C1 segment of cervical spinal cord (tissue), 14 donors: Measurements from ENCODE around the gene VARS1.

ENCODE experiments used
- DNase-seq, 14 donors: peaks; one replicate each; lab custom pipeline; 2025; lab: John Stamatoyannopoulos, UW

Gene VARS1

DNA sequence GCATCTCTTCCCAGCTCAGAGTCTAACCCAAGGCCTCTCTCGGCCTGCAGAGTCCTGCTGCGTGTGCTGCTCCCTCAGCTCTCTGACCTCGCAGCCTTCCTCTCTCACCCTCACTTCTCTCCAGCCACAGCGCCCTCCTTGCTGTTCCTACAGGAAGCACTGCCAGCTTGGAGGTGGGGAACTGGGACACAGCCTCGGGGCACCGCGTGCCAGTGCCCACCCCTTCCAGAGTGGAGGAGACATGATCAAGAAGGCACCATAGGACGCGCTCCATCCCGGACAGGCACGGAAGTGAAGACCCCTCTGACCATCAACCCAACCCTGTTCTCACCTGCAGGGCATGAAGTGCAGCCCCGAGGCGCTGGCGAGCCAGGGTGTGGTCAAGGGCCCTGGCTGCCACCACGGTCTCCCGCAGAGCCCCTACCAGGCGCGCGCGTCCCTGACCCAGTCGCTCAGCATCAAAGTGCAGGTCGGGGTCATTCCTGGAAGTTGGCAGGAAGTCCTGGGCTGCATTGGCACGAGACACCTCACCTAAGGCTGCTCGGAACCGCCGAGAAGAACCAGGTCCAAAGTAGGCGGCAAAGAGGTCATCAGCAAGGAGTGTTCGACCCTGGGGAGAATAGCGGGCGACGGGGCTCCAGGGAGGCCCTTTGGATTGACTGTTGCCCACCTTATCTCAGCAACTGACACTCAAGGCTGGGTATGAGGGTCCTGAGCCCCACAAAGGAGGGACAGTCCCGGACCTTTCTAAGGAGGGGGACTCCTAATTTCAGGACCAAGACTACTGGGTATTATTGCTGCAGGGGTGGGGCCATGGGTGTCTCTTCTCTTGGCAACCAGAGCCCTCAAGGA lies 19.7 kb downstream of the VARS1 start:
- DNase-seq = no peak

DNA sequence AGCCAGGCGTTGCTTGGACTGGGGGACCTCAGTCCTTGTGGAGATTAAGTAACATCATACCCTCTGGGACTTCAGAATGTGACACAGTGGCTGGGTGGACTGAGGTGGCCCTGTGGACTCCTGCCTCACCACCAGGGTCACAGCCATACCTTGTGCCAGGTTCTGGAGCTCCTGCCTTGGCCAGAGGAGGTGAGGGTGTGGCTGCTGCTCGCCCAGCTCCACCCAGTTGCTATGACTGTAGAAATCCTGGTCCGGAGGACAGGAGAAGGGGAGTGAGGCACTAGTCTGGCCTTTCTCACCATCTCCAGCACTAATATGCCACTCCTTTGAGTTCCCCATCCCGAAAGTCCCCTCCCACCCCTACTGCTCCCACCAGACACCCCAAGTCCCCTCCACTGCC lies 20.4 kb downstream of the VARS1 start:
- DNase-seq = no peak

DNA sequence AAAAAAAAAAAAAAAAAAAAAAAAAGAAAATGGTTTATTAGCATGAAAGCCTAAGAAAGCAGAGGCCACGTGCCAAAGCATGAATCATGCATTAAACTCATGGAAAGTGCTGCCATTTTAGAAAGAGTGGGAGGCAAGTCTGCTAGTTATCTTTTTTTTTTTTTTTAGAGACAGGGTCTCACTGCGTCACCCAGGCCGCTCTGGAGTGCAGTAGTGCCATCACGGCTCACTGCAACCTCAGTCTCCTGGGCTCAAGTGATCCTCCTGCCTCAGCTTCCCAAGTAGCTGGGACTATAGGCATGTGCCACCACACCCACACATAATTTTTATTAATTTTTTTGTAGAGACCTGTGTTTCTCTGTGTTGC lies 23.6 kb downstream of the VARS1 start:
- DNase-seq = no peak

DNA sequence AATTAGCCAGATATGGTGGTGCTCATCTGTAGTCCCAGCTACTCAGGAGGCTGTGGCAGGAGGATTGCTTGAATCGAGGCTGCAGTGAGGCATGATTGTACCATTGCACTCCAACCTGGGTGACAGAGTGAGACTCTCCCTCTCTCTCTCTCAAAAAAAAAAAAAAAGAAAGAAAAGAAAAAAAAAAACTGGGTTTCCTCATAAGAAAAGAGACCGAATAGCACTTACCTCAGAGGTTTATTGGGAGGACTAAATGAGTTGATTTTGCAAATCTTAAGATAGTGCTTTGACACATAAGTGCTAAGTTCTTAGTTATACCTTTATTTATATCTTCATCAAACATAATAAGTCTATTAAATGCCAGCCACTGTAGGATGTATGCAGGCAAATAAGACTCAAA lies 24.7 kb downstream of the VARS1 start:
- DNase-seq = no peak

DNA sequence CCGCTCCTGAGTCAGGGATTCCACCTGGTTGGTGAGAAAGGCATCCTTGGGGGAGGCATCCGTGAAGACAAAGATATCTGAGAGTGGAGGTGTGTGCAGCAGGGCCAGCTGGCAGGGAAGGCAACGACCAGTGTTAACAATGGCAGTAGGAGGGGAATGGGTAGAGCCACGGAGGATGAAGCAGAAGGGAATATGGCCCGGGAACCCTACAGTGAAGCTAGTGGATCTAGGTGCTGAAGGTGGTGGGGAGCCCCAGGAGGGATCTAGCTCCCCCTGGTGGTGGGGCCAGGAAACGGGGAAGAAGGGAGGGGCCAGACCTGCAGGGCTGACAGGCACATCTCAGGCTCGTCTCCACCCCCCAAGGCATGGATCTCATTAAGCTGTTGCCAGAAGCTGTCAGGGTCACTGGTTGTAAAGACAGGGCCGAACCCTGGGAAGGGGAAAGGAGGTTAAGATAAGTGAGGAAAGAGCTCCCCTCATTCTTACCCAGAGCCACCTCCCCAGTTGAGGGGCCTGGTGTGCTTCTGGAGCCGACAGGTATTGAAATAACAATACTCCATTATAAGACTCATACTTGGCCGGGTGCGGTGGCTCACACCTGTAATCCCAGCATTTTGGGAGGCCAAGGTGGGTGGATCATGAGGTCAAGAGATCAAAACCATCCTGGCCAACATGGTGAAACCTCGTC lies 25.7 kb downstream of the VARS1 start:
- peak in 1 of 14 donors; percentile 17 for DNase-seq

DNA sequence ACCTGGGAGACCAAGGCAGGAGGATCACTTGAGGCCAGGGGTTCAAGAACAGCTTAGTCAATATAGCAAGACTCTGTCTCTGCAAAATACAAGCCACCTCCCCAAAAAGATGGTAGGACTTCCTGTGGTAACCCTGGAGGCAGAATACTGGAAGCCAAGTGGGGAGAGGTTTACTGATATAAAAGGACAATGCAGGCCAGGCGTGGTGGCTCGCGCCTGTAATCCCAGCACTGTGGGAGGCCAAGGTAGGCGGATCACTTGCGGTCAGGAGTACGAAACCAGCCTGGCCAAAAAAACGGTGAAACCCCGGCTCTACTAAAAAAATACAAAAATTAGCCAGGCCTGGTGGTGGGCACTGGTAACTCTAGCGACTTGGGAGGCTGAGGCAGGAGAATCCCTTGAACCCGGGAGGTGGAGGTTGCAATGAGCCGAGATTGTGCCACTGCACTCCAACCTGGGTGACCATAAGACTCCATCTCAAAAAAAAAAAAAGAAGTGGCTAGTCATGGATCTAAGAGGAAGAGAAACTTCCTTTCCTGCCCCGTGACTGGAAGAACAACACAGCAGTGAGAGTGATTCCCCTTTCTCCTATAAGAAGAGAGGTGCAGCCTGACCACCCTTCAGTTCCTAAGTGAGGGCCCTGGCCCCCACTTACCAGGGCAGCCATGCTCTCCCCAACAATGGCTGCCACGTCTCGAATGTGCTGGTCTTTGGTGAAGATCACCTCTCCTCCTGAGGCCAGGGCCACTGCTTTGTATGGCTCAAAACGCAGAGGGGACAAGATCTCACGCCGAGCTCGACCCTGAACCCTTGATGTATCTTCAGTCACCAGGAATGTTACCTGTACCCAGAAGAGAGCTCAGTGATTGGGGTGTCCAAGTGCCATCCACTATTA lies 26.9 kb downstream of the VARS1 start:
- DNase-seq = no peak

DNA sequence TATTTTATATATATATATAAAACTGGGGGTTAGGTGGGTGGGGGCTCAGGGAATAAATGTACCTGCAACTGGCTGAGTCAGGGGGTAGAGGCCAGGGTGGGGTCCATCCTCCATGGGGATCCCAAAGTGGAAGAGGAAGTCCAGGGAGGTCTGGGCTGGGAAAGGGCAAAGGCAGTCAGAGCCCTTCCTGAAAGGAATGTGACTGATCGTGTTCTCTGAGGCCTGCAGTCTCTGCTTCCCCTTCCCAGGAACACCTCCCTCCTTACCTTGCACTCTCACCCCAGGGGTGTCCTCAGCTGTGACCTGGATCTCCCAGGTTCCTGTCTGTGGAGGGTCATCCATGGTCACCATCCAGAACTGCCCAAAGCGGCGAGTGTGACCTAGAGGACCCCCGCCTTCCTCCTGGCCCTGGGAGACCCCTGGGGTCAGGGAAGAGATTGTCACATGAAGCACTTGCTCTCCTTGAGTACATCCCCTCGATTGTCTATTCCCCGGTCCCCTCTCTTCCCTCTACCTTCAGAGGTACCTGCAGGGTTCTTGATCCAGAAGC lies 28.4 kb downstream of the VARS1 start:
- DNase-seq = no peak

DNA sequence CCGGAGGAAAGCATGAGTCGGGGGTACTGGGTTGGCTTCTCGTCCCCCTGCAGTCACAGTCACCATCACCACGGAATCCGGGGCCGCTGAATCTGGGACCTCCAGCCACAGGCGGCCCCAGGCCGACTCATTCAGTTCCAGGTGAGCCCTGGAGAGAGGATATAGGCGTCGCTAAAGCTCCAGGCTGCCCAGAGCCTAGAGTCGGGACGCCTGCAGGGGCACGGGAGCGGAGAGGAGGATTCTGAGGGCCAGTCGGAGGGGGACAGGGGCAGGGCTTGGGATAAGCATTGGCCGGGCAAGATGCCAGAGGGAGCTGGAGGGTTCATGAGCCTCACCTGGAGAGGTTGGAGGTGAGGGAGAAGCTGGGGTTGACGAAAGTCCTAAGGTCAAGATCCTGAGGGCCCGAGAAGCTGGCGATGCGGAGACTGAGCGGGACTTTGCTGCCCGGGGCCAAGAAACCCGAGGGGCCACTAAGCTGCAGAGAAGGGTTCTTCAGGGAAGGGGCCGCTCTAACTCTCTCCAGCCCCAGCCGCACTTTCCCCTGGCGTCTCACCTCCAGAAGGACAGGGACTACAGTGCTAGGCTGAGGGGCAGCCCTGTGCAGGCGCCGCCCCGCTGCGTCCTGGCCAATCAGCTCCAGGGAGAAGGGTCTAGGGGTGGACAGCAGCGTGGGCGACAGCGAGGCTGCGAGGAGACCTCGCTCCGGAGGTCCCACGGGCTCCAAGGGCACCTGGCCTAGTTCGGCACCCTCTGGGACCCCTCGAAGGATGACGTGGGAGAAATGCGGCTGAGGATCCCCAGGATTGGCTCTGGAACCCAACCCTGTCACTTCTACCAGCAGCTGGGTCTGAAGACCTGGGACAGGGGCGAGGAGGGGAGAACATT lies 29.4 kb downstream of the VARS1 start:
- peak in 1 of 14 donors; percentile 12 for DNase-seq

DNA sequence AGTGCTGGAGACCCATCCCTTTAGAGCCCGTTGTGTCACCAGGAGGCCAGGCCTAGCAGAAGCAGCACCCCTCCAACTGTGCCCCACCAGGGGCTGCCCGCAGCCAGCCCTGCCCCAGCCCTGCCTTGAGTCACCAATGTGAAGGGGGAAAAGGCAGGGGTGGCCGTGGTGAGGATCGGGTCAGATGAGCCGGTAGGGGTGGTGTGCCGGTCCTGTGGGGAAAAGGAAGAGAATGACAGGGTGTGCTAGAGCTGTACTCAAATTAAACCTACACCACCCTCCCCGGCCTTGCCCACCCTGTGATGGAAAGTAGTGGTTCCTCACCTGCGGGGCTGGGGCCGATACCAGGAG lies 30.0 kb downstream of the VARS1 start:
- no peak for DNase-seq

DNA sequence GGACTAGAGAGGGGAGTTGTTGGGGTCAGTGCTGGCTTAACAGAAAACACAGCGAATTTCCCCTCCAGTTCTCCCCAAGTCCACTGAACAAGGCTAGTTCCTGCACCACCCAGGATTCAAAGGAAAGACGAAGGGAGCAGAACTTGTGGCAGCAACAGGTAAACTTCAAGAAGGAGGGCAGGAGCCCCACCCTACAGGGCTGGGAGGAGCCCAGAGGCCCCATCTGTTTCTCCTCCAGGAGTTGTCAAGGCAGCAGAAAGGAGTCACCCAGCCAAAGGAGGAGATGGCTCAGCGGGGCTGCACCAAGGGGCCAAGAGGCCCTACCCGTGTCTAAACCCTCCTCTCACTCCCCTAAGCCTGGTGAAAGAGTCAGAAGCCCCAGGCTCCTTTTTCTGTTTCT lies 31.4 kb downstream of the VARS1 start:
- no peak for DNase-seq

DNA sequence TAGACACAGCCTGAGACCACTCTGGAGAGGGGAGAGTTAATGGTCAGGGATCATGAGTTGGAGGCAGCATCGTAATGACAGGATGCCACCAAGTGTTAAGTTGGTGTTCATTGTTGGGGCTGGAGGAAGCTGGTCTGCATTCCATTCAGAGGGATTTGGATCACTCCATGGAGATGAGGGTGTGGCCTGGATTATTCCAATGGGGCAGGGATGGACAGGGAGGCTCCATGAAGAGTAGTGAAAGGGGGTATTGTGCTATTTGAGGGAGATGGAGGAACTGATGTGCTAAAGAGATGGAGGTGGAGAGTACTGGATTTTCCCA lies 32.0 kb downstream of the VARS1 start:
- no peak for DNase-seq

DNA sequence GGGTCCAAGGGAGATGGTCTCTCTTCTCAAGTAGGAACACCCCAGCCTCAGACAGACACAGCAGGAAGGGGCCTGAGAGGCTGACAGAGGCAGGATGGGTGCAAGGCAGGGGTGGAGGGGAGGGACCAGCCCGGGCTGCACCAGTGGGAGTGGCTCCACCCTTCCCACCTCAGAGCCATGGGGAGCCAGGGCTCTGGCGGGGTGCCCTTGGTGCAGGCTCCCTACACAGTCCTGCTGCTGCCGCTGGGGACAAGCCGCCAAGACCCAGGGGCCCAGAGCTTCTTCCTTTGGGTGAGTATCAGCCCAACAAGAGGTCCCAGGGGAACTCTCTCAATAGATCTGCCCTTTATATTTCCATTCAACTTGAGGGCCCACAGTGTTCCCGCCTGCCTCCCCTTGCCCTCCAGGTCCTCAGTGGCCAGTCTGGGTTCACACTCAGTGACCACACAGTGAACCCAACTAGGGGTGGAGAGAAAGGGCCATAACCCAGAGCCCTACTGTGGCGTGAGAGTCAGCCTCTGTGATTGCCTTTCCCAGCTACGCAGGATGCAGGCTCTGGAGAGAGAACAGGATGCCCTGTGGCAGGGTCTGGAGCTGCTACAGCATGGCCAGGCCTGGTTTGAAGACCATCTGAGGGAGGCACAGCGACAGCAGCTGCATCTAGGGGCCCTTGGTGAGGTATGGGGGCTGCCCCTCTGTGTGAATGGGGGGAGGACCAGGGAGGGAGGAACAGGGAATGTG lies 32.5 kb downstream of the VARS1 start:
- no peak for DNase-seq

DNA sequence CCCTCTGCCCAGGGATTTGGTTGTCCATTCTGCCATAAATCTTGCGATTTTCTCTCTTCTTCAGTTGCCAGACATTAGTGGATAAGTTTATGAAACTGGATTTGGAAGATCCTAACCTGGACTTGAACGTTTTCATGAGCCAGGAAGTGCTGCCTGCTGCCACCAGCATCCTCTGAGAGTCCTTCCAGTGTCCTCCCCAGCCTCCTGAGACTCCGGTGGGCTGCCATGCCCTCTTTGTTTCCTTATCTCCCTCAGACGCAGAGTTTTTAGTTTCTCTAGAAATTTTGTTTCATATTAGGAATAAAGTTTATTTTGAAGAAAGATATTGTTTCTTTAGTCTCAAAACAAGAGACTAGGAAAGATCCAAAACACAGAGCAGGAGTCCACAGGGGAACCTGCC lies 33.2 kb downstream of the VARS1 start, which contains the start of gene SAPCD1:
SAPCD1 (plus strand) TSS at position 301 of the 400 bp plus-strand sequence. CDS start 399 bp downstream, outside the sequence.
- no peak for DNase-seq

DNA sequence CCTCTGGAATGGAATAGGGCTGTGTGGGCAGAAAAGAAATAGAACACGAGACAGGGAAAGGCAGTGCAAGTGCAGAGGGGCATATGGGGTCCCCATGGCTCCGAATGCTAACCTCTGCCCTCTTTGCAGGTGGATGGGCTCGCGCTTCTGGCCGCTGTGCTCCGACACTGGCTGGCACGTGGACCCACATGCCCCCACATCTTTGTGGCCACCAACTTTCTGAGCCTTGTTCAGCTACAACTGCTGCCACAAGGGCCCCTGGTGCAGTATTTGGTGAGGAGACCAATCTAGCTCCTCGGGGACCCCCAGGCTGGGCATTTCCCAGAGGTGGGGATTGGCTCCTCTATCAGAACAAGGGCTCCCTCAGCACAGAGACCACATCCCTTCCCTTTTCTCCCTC lies 34.2 kb downstream of the VARS1 start:
- DNase-seq = no peak

DNA sequence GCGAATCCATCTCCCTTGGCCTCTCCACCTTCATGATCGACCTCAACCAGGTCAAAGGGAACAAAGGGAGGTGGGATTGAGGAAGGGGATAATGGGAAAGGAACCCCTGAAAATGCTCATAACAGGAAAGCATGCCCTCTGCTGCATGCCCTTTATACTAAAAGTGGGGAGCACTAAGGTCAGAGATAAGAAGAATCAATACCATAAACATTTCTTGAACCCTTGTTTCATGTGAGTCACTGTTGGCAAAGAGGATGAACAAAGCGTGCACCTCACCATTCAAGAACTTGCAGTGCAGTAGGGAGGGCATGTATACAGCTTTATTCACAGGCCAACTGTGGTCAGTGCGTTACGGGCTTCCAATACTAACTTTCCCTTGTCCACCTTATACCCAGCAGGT lies 34.8 kb downstream of the VARS1 start:
- no peak for DNase-seq

DNA sequence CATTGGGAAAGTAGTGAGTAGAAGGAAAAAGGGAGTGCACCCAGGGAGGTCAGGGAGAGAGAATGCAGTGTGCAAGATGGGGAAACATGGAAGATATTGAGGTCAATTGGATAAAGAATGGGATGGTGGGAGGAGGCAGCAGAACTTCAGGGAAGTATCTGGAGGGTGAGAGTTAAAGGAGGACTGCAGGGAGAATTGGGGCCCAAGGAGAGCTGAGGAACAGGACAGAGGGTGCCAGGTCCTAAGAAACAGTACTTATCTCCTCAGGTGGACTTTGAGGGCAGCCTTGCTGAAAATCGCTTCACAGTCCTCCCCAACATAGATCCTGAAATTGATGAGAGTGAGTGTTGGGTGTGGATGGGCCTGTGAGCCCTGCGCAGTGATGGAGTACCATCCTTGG lies 37.3 kb downstream of the VARS1 start:
- DNase-seq = no peak

DNA sequence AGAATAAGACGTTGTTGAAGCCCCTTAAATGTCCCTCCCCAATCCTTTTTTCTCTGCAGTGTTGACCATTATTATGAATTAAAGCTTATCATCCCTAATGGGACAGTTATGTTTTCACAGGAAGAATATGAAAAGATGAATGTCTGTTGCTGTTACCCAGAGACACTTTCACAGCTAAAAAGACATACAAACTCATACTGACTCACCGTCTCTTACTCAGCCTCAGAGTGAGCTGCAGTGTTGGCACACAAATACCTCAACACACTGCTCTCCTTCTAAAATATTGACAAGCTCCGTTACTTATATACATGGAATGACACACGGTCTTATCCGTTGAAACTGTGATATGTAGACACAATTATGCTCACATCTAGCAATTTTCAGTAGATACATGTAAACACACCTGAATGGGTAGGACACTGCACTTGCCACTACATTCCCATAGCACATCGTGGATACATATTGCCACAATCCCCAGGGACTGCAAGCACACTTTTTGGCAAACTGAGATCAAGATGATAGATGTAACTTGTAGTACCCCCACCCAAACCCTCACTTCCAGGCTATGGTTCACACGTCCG lies 42.7 kb downstream of the VARS1 start:
- DNase-seq = no peak

DNA sequence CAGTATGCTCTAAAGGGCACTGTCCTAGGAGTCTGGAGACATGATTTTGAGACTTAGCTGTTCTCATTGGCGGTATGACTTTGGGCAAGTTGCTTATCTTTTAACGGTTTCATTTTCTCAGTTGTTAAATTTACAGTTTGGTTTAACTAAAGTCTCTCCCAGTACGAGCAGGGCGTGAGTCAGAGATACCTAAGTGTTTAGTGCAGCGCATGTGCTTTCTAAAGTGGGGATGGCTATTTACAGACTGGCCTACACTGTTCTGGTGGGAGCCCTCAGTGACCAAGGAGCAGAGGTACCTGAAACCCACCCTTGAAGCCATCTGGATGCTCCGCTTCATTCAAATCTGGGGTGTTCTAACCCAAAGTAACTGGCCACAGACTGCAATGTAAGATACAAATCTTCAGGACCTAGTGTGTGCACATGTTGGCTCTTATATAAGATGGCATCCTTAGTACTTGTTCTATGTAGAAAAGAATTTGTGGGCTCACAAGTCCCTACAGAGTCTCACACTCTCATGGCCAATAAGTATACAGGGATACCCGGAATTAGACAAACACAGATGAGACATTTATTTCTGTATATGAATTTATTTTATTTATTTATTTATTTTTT lies 45.0 kb downstream of the VARS1 start:
- DNase-seq = no peak

DNA sequence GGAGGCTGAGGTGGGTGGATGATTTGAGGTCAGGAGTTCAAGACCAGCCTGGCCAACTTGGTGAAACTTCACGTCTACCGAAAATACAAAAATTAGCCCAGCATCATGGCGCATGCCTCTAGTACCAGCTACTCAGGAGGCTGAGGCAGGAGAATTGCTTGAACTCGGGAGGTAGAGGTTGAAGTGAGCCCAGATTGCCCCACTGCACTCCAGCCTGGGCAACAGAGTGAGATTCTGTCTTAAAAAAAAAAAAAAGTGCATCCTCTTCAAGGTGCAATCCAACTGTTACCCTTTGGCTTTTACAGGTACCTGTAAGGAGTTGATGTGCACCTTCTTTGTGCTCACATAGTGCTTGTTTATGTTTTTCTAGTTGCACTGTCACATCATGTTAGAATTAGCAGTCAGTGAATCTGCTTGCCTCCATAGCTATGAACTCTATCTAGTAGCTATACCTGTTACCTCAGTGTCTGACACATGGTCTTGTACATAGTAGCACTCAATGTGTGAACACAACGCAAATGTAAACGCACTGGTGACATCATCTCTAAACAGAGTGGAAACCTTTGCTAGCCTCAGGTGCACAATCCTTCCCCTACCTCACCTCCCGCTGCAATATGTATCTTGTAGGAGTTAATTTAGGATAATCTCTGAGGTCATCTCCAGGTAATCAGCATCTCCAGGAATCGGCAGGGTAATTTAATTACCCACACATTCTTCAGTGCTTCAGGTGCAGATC lies 46.1 kb downstream of the VARS1 start:
- no peak for DNase-seq
